ENCODE data around the gene COPS7A.

DNA sequence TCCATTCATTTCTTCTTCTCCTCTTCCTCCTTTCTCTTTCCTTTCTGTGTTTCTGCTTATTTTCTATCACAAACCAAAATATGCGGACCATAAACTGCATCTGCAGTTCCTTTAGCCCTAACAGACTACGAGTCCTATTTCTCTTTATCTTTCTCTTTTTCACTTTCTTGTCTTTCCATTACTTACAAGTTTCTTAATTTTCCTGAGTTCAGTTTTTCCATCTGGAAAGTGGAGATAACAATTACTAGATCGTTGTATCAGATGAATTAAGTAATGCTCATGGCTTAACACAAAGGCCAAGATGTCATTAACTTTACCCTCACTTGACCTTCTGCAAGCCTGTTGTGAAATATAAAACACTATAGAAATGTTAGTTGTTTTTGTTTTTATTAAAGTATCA is 983 bp upstream of the COPS7A start:
- TF ChIP-seq, protein P1, sequence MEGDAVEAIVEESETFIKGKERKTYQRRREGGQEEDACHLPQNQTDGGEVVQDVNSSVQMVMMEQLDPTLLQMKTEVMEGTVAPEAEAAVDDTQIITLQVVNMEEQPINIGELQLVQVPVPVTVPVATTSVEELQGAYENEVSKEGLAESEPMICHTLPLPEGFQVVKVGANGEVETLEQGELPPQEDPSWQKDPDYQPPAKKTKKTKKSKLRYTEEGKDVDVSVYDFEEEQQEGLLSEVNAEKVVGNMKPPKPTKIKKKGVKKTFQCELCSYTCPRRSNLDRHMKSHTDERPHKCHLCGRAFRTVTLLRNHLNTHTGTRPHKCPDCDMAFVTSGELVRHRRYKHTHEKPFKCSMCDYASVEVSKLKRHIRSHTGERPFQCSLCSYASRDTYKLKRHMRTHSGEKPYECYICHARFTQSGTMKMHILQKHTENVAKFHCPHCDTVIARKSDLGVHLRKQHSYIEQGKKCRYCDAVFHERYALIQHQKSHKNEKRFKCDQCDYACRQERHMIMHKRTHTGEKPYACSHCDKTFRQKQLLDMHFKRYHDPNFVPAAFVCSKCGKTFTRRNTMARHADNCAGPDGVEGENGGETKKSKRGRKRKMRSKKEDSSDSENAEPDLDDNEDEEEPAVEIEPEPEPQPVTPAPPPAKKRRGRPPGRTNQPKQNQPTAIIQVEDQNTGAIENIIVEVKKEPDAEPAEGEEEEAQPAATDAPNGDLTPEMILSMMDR (IDR thresholded peaks at IDR 0.05), result no peak
- no peak for TF ChIP-seq EZH2 (IDR thresholded peaks at IDR 0.05; ENCODE audit: borderline replicate concordance, insufficient read depth, low read depth, low read length, poor library complexity, severe bottlenecking)

Measured in B cell (primary cell).